Natural killer cell (primary cell): ENCODE data around the gene PUM2. TPM values are rescaled to one million over a fixed set of nuclear protein-coding genes. Genes with fewer than 3 reads are reported as not detected.

Experiments used
- ATAC-seq, 3 donors: fragments of 150-1000 bp in 2 of 3; fragments of 200-7000 bp in 1 of 3; cut with Tn5 transposase; 1 replicate in 1 of 3; 2 replicates in 2 of 3; pipeline ENCODE4 v1.10.0; 2021; ENCODE audit warnings: mild to moderate bottlenecking in 2 of 3, moderate library complexity in 2 of 3
- DNase-seq, 2 donors: peaks; one replicate each; pipeline versions ENCODE4 v3.0.0 to v3.0.0-alpha.2; 2013 to 2021; ENCODE audit warnings: mixed read lengths in 1 of 2
- H3K27ac ChIP-seq: one replicate; pipeline ENCODE4 v1.5.1; 2013; ENCODE audit warnings: mild to moderate bottlenecking, low read length
- H3K27me3 ChIP-seq: one replicate; pipeline ENCODE4 v1.6.1; 2013; ENCODE audit warnings: low read length; ENCODE audit not compliant: control insufficient read depth, insufficient read depth
- H3K36me3 ChIP-seq: one replicate; pipeline ENCODE4 v1.6.1; 2013; ENCODE audit warnings: low read length; ENCODE audit not compliant: control insufficient read depth, insufficient read depth
- H3K4me1 ChIP-seq: one replicate; pipeline ENCODE4 v1.6.1; 2013; ENCODE audit warnings: low read length; ENCODE audit not compliant: control insufficient read depth, insufficient read depth
- H3K4me3 ChIP-seq: one replicate; pipeline ENCODE4 v1.5.1; 2013; ENCODE audit warnings: low read length
- H3K9me3 ChIP-seq: one replicate; pipeline ENCODE4 v1.6.1; 2013; ENCODE audit warnings: low read length; ENCODE audit not compliant: control insufficient read depth, insufficient read depth
- H3K27ac Mint-ChIP-seq, 2 donors: one replicate each; pipeline ENCODE4 v1.8.0; 2022; ENCODE audit warnings: mild to moderate bottlenecking in 2 of 2, mixed read lengths in 2 of 2, moderate library complexity in 1 of 2
- H3K27me3 Mint-ChIP-seq, 2 donors: one replicate each; pipeline ENCODE4 v1.8.0; 2022; ENCODE audit warnings: low read depth in 2 of 2, mixed read lengths in 2 of 2
- H3K36me3 Mint-ChIP-seq: one replicate; pipeline ENCODE4 v1.8.0; 2022; ENCODE audit warnings: mixed read lengths
- H3K4me1 Mint-ChIP-seq, 2 donors: one replicate each; pipeline ENCODE4 v1.8.0; 2022; ENCODE audit warnings: mixed read lengths in 2 of 2
- H3K4me3 Mint-ChIP-seq: one replicate; pipeline ENCODE4 v1.8.0; 2022; ENCODE audit warnings: mild to moderate bottlenecking, moderate library complexity, mixed read lengths
- H3K9me3 Mint-ChIP-seq, 2 donors: one replicate each; pipeline ENCODE4 v1.8.0; 2022; ENCODE audit warnings: mixed read lengths in 2 of 2
- WGBS: methylation state at CpG from one replicate; pipeline ENCODE4 v1.1.7; 2013; ENCODE audit warnings: missing lambda C conversion rate; ENCODE audit not compliant: insufficient coverage; 5-methylcytosine and 5-hydroxymethylcytosine counted together
- intact Hi-C: fragments of 100-400 bp; cut with micrococcal nuclease; formaldehyde crosslinking; loops from one replicate; pipeline ENCODE4 v1.14.2; 2022
- total RNA-seq, 4 donors: library from RNA; stranded (reverse); fragments of 120-200 nt in 1 of 4; gene quantifications; one replicate each; pipeline versions ENCODE4 v1.2.3 to v1.2.4, GENCODE V29; 2013 to 2022
- TF ChIP-seq, protein P1 (sequence below): fragments of 200-600 bp; IDR thresholded peaks from one replicate; pipeline ENCODE4 v1.8.0; 2022; ENCODE audit warnings: antibody characterized with exemption

The PUM2 gene
- total RNA-seq, 3 donors from 2014 or later (not counting 1 experiment from before 2014, with no cell fraction given), result 115 to 157 (median 130) TPM

- Mint-ChIP-seq H3K27ac (no peak overlapping the region), H3K36me3 (no peaks in the 10 kb centered on the region), H3K27me3 (peaks cover 24 to 31% of the 10 kb centered on the region in 2 donors), H3K9me3 (no peaks in the 10 kb centered on the region), H3K4me3 (no peak overlapping the region), H3K4me1 (no peaks in the 10 kb centered on the region)
- Histone ChIP-seq H3K27me3 (peaks cover 3% of the 10 kb centered on the region), H3K4me3 (no peak overlapping the region), H3K9me3 (no peaks in the 10 kb centered on the region), H3K36me3 (no peaks in the 10 kb centered on the region), H3K27ac (no peak overlapping the region), H3K4me1 (no peaks in the 10 kb centered on the region)
- WGBS, result 96% methylated on average over 5 of the region's 5 CpGs
- ATAC-seq (no peak), DNase-seq (no peak)
- TF ChIP-seq, protein P1, sequence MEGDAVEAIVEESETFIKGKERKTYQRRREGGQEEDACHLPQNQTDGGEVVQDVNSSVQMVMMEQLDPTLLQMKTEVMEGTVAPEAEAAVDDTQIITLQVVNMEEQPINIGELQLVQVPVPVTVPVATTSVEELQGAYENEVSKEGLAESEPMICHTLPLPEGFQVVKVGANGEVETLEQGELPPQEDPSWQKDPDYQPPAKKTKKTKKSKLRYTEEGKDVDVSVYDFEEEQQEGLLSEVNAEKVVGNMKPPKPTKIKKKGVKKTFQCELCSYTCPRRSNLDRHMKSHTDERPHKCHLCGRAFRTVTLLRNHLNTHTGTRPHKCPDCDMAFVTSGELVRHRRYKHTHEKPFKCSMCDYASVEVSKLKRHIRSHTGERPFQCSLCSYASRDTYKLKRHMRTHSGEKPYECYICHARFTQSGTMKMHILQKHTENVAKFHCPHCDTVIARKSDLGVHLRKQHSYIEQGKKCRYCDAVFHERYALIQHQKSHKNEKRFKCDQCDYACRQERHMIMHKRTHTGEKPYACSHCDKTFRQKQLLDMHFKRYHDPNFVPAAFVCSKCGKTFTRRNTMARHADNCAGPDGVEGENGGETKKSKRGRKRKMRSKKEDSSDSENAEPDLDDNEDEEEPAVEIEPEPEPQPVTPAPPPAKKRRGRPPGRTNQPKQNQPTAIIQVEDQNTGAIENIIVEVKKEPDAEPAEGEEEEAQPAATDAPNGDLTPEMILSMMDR, result no peak
- intact Hi-C loops, result no loop called here
Measured at GRCh38 chr2:20232837-20233207, 117.8 kb downstream of the PUM2 start.

GRCh38 chr2:20231598-20232026 is 119.0 kb downstream of the PUM2 start:
- Mint-ChIP-seq H3K4me3 (no peak overlapping the region), H3K9me3 (no peaks in the 10 kb centered on the region), H3K4me1 (no peaks in the 10 kb centered on the region), H3K36me3 (no peaks in the 10 kb centered on the region), H3K27me3 (peaks cover 23 to 34% of the 10 kb centered on the region in 2 donors), H3K27ac (no peak overlapping the region)
- H3K4me3 ChIP-seq, result no peak overlapping the region
- no peaks in the 10 kb centered on the region for H3K9me3 ChIP-seq
- no peaks in the 10 kb centered on the region for H3K36me3 ChIP-seq
- no peaks in the 10 kb centered on the region for H3K4me1 ChIP-seq
- 88% methylated on average over 6 of the region's 6 CpGs for WGBS
- TF ChIP-seq, protein P1, result no peak
- DNase-seq (no peak), ATAC-seq (no peak)
- intact Hi-C loops, result no loop called here
- no peak overlapping the region for H3K27ac ChIP-seq
- peaks cover 3% of the 10 kb centered on the region for H3K27me3 ChIP-seq

- 94% methylated on average over 6 of the region's 6 CpGs for WGBS
- DNase-seq (no peak), ATAC-seq (no peak)
- Mint-ChIP-seq H3K4me3 (no peak overlapping the region), H3K4me1 (no peaks in the 10 kb centered on the region), H3K27me3 (peaks cover 20 to 31% of the 10 kb centered on the region in 2 donors), H3K36me3 (no peaks in the 10 kb centered on the region), H3K9me3 (no peaks in the 10 kb centered on the region), H3K27ac (no peak overlapping the region)
- H3K9me3 ChIP-seq, result no peaks in the 10 kb centered on the region
- H3K36me3 ChIP-seq, result no peaks in the 10 kb centered on the region
- no peak overlapping the region for H3K4me3 ChIP-seq
- TF ChIP-seq, protein P1, result no peak
- H3K27me3 ChIP-seq, result peaks cover 3% of the 10 kb centered on the region
- H3K27ac ChIP-seq, result no peak overlapping the region
- intact Hi-C loops, result no loop called here
- no peaks in the 10 kb centered on the region for H3K4me1 ChIP-seq
Measured at GRCh38 chr2:20231159-20231558, 119.5 kb downstream of the PUM2 start.

GRCh38 chr2:20230114-20230425 is 120.6 kb downstream of the PUM2 start:
- no peaks in the 10 kb centered on the region for H3K36me3 Mint-ChIP-seq
- no peaks in the 10 kb centered on the region for H3K9me3 ChIP-seq
- intact Hi-C loops, result no loop called here
- TF ChIP-seq, protein P1, result no peak
- H3K27ac Mint-ChIP-seq, result no peak overlapping the region
- WGBS, result 80% methylated on average over 4 of the region's 4 CpGs
- no peak overlapping the region for H3K27ac ChIP-seq
- DNase-seq (no peak), ATAC-seq (no peak)
- H3K27me3 ChIP-seq, result peaks cover 9% of the 10 kb centered on the region
- H3K4me3 Mint-ChIP-seq, result no peak overlapping the region
- H3K4me3 ChIP-seq, result no peak overlapping the region
- peaks cover 6% of the 10 kb centered on the region for H3K4me1 ChIP-seq
- no peaks in the 10 kb centered on the region for H3K4me1 Mint-ChIP-seq
- H3K27me3 Mint-ChIP-seq, result peaks cover 28 to 30% of the 10 kb centered on the region in 2 donors
- no peaks in the 10 kb centered on the region for H3K36me3 ChIP-seq
- no peaks in the 10 kb centered on the region for H3K9me3 Mint-ChIP-seq
